CD4-positive, alpha-beta T cell treated with Interleukin-17A for 4 hours (primary cell): ENCODE data around the gene TNFAIP8.

Experiments
- DNase-seq: peaks from one replicate; pipeline ENCODE4 v3.0.0-alpha.2; 2020; ENCODE audit warnings: mixed read lengths

The TNFAIP8 gene

DNA sequence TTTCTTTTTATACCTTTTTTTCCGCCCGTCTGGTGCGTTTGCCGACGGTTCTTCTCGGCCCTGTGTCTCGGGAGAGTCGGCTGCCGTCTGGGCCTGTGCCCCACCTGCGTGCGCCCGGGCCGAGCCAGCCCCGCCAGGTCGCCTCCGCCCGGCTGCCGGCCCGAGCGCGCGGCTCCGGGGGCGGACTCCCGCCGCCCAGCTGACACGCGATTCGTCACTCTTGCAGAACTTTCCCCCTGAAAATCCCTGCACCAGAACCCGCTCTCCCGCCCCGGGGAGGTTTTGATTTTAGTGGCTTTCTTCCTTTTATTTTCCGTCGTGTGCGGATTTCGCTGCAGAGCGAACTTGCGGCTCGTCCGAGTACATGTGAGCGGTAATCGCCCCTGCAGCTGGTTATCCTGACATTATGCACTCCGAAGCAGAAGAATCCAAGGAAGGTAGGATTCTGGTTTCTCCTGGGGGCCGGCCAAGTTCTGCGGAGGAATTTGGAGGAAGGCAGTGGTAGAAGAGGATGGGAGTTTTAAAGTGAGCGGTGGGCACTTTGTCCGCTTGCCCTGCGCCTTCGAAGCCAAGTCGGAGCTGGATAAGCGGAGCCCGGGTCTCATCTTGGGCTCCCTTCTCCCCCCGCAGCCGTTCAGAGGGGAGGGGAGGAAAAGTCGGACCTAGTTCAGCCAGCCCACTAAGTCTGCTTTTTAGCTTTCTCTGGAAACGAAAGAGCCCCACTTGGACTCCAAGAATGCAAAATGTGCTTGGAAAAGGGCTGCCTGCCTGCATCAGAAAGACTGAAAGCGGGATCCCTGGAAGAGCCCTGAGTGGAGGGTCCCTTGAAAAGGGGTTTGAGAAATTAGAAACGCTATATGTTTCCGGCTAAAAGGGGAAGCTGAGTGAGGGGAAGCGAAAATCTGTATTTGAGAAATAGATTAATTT, at the start of gene TNFAIP8:
Gene TNFAIP8, plus strand, starts transcription at position 335 of the 927 bp plus-strand sequence. Its CDS starts 72 bp downstream, at position 407.
- peak; percentile 61 for DNase-seq

DNA sequence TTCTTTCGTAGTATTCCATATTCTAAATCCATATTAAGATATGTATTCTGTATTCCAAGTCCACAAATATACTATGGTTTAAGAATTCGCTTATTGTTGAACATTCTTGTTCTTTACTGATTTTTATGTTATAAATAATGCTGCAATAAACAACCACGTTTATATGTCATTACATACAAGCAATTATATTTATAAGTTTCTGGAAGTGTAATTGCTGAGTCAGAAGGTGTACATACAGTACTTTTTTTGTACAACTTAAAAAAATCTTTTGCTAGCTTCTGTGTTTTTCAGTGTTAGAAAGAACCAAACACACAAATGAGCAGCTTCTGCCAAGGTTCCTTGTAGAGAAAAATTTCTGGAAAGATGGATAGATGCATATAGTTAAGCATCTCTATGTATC, 48.6 kb upstream of the TNFAIP8 start:
- DNase-seq: no peak

DNA sequence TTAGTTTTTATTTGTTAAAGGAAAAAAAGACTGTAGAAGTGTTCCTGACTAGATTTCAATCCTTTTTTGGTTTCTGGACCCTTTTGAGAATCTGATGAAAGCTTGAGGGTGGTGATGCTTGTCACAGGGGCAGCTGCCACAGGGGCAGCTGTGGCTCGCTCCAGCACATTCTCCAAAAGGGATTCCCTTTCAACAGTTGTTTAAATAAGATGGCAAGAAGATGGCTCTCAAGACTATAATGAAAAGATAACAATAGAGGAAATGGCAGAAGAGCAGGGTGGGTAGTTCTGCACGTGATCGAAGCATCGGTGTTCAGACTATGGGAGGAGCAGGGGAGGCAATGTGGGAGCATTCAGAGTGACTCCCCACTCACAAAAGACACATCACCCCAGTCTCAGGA, 46.5 kb upstream of the TNFAIP8 start:
- DNase-seq: no peak

DNA sequence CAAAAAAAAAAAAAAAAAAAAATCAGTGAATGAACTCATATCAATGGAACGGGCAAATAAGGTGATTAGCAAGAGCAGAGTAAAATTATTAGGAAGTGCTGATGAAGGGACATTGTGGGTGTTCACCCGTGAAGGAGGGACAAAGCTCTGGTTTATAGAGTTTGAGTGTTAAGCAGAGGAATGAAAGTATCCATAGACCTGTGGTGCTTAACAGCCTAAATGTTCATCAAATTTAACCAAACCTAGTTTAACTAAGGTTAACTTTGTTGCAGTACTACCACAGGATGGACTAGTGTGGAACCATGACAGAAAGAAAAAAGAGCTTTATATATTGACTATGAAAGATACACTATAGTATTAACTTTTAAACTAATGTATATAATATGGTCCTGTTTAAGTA, 44.1 kb upstream of the TNFAIP8 start:
- DNase-seq: no peak

DNA sequence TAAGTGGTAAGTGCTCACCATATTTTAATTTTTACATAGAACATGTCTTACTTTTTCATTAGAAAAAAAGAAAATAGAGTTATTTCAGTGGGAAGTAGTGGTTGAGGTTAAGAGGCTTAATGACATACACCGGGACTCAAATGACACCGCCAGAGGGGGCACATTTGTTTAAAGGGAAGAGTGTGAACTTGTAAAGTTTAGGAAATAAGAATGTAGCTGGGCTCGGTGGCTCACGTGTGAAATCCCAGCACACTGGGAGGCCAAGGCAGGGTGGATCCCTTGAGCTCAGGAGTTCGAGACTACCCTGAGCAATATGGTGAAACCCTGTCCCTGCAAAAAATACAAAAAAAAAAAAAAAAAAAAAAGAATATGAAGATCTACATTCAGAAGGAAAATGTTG, 43.4 kb upstream of the TNFAIP8 start:
- DNase-seq: no peak

GRCh38 chr5:119313197-119313596, 42.6 kb upstream of the TNFAIP8 start:
- DNase-seq: no peak

- DNase-seq: no peak
Measured at GRCh38 chr5:119313658-119314605, 41.9 kb upstream of the TNFAIP8 start.

- peak; percentile 62 for DNase-seq
Measured at GRCh38 chr5:119315516-119315949, 40.3 kb upstream of the TNFAIP8 start.

DNA sequence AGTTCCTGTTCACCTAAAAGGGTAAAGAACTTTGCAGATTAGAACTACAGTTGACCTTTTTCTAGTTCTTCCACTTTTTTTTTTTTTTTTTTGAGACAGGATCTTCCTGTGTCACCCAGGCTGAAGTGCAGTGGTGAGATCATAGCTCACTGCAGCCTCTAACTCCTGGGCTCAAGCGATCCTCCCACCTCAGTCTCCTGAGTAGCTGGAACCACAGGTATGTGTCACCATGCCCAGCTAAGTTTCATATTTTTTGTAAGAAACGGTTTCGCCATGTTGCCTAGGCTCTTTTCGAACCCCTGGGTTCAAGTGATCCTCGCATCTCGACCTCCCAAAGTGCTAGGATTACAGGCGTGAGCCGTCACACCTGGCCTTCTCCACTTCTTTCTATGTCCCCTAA, 39.7 kb upstream of the TNFAIP8 start:
- no peak for DNase-seq

DNA sequence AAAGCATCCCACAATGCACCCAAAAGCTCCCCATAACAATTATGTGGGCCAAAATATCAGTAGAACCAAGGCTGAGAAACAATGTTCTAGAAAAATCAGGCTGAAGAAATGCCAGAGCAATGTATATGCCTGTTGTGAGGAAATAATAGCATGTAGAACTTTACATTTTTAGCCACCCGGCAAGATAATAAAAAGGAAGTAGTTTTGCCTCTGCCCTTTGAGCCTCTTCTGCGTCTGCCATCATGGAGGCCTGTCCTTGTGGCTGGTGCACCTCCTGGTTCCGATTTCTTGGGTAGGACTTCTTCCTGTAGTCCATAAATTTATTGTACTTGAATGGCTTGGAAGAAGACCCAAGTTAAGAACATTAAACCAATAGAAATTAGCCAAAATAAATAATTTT, 38.9 kb upstream of the TNFAIP8 start:
- no peak for DNase-seq

GRCh38 chr5:119318256-119318894, 37.4 kb upstream of the TNFAIP8 start:
- no peak for DNase-seq

GRCh38 chr5:119319401-119319800, 36.4 kb upstream of the TNFAIP8 start:
- no peak for DNase-seq

DNA sequence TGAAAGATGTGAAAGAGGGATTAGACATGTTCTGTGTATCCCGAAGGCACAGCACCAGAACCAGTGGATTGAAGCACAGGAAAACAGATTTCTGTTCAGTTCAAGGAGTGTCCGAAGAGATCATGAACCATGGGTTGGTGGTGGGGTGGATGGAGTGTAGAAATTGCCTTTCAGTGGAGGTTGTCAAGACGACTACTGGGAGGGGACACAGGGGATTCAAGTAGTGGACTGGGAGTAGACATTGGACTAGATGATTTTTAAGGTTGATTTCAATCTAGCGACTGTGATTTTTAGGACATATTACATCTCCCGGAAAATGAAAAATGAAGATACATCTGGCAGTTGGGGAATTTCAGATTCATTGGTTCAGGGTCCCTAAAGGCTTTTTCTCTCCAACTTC, 35.9 kb upstream of the TNFAIP8 start:
- no peak for DNase-seq

GRCh38 chr5:119321569-119322311, 34.1 kb upstream of the TNFAIP8 start:
- no peak for DNase-seq

- no peak for DNase-seq
Measured at GRCh38 chr5:119322312-119322947, 33.4 kb upstream of the TNFAIP8 start.

DNA sequence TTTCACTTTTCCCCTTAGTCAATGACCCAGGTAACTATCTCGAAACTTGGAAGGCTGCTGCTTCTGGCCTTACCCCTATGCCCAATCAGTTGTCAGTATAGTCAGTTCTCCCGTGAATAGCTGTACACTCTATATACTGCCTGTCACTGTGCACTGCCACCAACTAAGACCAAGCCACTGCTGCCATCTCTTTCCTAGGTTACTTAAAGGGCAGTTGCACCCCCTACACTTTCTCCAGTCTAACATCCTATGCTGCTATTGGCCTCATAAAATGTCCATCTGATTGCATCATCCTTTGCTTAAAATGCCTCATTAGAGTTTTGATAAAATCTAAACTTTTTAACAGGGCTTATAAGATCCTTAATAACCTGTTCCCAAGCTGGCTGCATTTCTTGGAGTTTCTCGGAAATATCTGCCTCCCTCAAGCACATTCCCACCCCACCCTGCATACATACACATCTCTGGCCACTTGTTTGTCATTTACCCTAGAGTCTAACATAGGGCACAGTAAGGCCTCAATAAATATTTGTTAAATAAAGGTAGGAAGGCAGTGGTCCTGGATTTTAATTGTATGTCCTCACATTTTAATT, 32.8 kb upstream of the TNFAIP8 start:
- DNase-seq: no peak

- DNase-seq: no peak
Measured at GRCh38 chr5:119323601-119324000, 32.2 kb upstream of the TNFAIP8 start.

- DNase-seq: no peak
Measured at GRCh38 chr5:119324842-119325241, 31.0 kb upstream of the TNFAIP8 start.

- peak; percentile 58 for DNase-seq
Measured at GRCh38 chr5:119327018-119327417, 28.8 kb upstream of the TNFAIP8 start.

- peak; percentile 77 for DNase-seq
Measured at GRCh38 chr5:119328753-119329602, 26.8 kb upstream of the TNFAIP8 start.
